ENCODE results near the gene MRPS7. TPM values are rescaled to one million over a fixed set of nuclear protein-coding genes. Genes with fewer than 3 reads are reported as not detected.

Gene MRPS7
- total and polyA plus RNA-seq, 7 experiments from 2014 or later: 29.2 to 135 (median 39.3) TPM

- no peaks in the 10 kb centered on the region for H3K9me3 Mint-ChIP-seq
- ChIA-PET CTCF (interaction anchor here (0.6 to 2.5 kb wide), 11 partner anchors 10 to 480 kb away, joined by 3 to 26 read pairs (median 5); partner anchors contain the start of genes GGA3, GRB2, MRPS7 and SLC25A19), POLR2A (interaction anchor here (0.6 to 7.2 kb wide), 30 partner anchors 8 to 584 kb away, joined by 3 to 132 read pairs (median 4); partner anchors contain the start of genes FDXR, GGA3, GRB2 and LLGL2)
- no peaks in the 10 kb centered on the region for H3K27me3 Mint-ChIP-seq
- DNase-seq: peak; percentile 80 to 96 (median 90)
- Histone ChIP-seq H3K4me1 (ENCODE audit: control insufficient read depth in 2 of 2, insufficient read depth in 2 of 2, low read length in 2 of 2) (peaks cover 15 to 24% of the 10 kb centered on the region in 2 donors), H3K27ac (ENCODE audit: low read depth, low read length) (peak overlapping the region; percentile 84), H3K9me3 (ENCODE audit: control insufficient read depth in 2 of 3, low read length in 3 of 3) (no peaks in the 10 kb centered on the region), H3K27me3 (ENCODE audit: control insufficient read depth in 2 of 2, insufficient read depth in 2 of 2, low read length in 2 of 2) (no peaks in the 10 kb centered on the region), H3K4me3 (ENCODE audit: low read length) (peak overlapping the region; percentile 75), H3K36me3 (ENCODE audit: control insufficient read depth in 2 of 3, insufficient read depth in 3 of 3, low read length in 3 of 3) (peaks cover 0 to 22% (median 4%) of the 10 kb centered on the region in 3 experiments)
- H3K27ac Mint-ChIP-seq: peak overlapping the region; percentile 57 to 90 (median 85)
- H3K36me3 Mint-ChIP-seq: peaks cover 0 to 15% (median 0%) of the 10 kb centered on the region in 5 donors
- peaks cover 5 to 41% (median 34%) of the 10 kb centered on the region in 7 donors for H3K4me1 Mint-ChIP-seq
- H3K4me3 Mint-ChIP-seq: peak overlapping the region; percentile 67 to 87 (median 84)
- ATAC-seq: peak; percentile 96
- intact Hi-C loops (cut with micrococcal nuclease): loop anchor here (1.0 to 10.0 kb wide), 13 partner anchors 10 to 703 kb away; partner anchors contain the start of genes GGA3 (in 2 of the 2), GRB2 (in 2 of the 2), MRPS7 (in 2 of the 2) and SLC25A19 (in 2 of the 2)
Observed at GRCh38 chr17:75271233-75271954, 9.7 kb downstream of the MRPS7 start.

- intact Hi-C loops (cut with micrococcal nuclease): loop anchor here (1.0 to 10.0 kb wide), 13 partner anchors 11 to 703 kb away; partner anchors contain the start of genes GGA3 (in 2 of the 2), GRB2 (in 2 of the 2), MRPS7 (in 2 of the 2) and SLC25A19 (in 2 of the 2)
Observed at GRCh38 chr17:75271955-75272847, 10.5 kb downstream of the MRPS7 start.

DNA sequence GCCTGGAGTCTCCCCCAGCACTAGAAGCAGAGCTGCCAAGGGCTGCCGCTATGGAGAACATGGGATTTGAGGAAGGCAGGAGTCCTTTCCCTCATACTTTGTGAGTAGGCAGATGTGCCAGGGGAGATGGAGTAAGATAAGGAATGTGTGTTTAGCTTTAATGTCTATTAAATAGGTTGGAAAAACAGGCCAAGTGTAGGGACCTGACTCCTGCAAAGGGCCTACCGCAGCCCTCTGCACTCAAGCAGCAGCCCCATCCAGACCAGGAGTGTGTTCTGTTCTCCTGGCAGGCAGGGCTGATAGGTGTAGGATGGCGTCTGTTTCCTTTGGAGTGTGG lies 11.1 kb downstream of the MRPS7 start:
- peaks cover 0 to 8% (median 0%) of the 10 kb centered on the region in 3 experiments for H3K36me3 ChIP-seq (ENCODE audit: control insufficient read depth in 2 of 3, insufficient read depth in 3 of 3, low read length in 3 of 3)
- no peak for DNase-seq
- H3K4me3 Mint-ChIP-seq: peak overlapping the region in 9 of 10 donors; percentile 59 to 87 (median 80)
- ChIA-PET CTCF (interaction anchor here (0.7 to 1.8 kb wide), 2 partner anchors 12 to 17 kb away, joined by 3 to 4 read pairs; partner anchors contain the start of gene SLC25A19), POLR2A (interaction anchor here (0.5 to 7.2 kb wide), 6 partner anchors 10 to 583 kb away, joined by 3 to 132 read pairs (median 20); partner anchors contain the start of genes GGA3, MRPS7, SLC25A19 and SUMO2)
- peaks cover 15 to 24% of the 10 kb centered on the region in 2 donors for H3K4me1 ChIP-seq (ENCODE audit: control insufficient read depth in 2 of 2, insufficient read depth in 2 of 2, low read length in 2 of 2)
- no peaks in the 10 kb centered on the region for H3K9me3 Mint-ChIP-seq
- intact Hi-C loops (cut with micrococcal nuclease): loop anchor here (5.0 to 10.0 kb wide), 2 partner anchors 244 to 702 kb away; partner anchors contain the start of genes ACOX1 (in 1 of the 2), CASKIN2 (in 1 of the 2), TEN1 (in 1 of the 2) and TSEN54 (in 1 of the 2)
- no peak overlapping the region for H3K4me3 ChIP-seq (ENCODE audit: low read length)
- H3K36me3 Mint-ChIP-seq: peaks cover 0 to 11% (median 0%) of the 10 kb centered on the region in 5 donors
- H3K27me3 Mint-ChIP-seq: no peaks in the 10 kb centered on the region
- H3K4me1 Mint-ChIP-seq: peaks cover 5 to 41% (median 34%) of the 10 kb centered on the region in 7 donors
- no peaks in the 10 kb centered on the region for H3K9me3 ChIP-seq (ENCODE audit: control insufficient read depth in 2 of 3, low read length in 3 of 3)
- H3K27ac Mint-ChIP-seq: peak overlapping the region in 7 of 9 donors; percentile 67 to 90 (median 79)
- H3K27ac ChIP-seq (ENCODE audit: low read depth, low read length): peak overlapping the region; percentile 49
- H3K27me3 ChIP-seq (ENCODE audit: control insufficient read depth in 2 of 2, insufficient read depth in 2 of 2, low read length in 2 of 2): no peaks in the 10 kb centered on the region
- ATAC-seq: no peak

More at GRCh38 chr17:75271955-75272847, 10.5 kb downstream of the MRPS7 start:
- Histone ChIP-seq H3K9me3 (ENCODE audit: control insufficient read depth in 2 of 3, low read length in 3 of 3) (no peaks in the 10 kb centered on the region), H3K4me1 (ENCODE audit: control insufficient read depth in 2 of 2, insufficient read depth in 2 of 2, low read length in 2 of 2) (peaks cover 15 to 24% of the 10 kb centered on the region in 2 donors), H3K27me3 (ENCODE audit: control insufficient read depth in 2 of 2, insufficient read depth in 2 of 2, low read length in 2 of 2) (no peaks in the 10 kb centered on the region), H3K4me3 (ENCODE audit: low read length) (peak overlapping the region; percentile 75), H3K27ac (ENCODE audit: low read depth, low read length) (peak overlapping the region; percentile 84), H3K36me3 (ENCODE audit: control insufficient read depth in 2 of 3, insufficient read depth in 3 of 3, low read length in 3 of 3) (peaks cover 0 to 14% (median 0%) of the 10 kb centered on the region in 3 experiments)
- H3K4me1 Mint-ChIP-seq: peaks cover 5 to 41% (median 34%) of the 10 kb centered on the region in 7 donors
- POLR2A ChIA-PET: interaction anchor here (0.5 to 7.2 kb wide), 13 partner anchors 11 to 584 kb away, joined by 3 to 132 read pairs (median 3); partner anchors contain the start of genes GGA3, GRB2, MRPS7 and SLC25A19
- ATAC-seq: no peak
- CTCF ChIA-PET: interaction anchor here (0.7 to 2.5 kb wide), 6 partner anchors 11 to 481 kb away, joined by 3 to 26 read pairs (median 6); partner anchors contain the start of genes GGA3, MRPS7 and SLC25A19
- no peaks in the 10 kb centered on the region for H3K27me3 Mint-ChIP-seq
- H3K4me3 Mint-ChIP-seq: peak overlapping the region; percentile 67 to 87 (median 84)
- peaks cover 0 to 12% (median 0%) of the 10 kb centered on the region in 5 donors for H3K36me3 Mint-ChIP-seq
- no peaks in the 10 kb centered on the region for H3K9me3 Mint-ChIP-seq
- H3K27ac Mint-ChIP-seq: peak overlapping the region in 8 of 9 donors; percentile 72 to 90 (median 86)
- peak in 1 of 9 donors; percentile 19 for DNase-seq

GRCh38 chr17:75273977-75274708 lies 12.5 kb downstream of the MRPS7 start:
- ATAC-seq (no peak), DNase-seq (no peak)
- Mint-ChIP-seq H3K4me1 (peaks cover 5 to 38% (median 28%) of the 10 kb centered on the region in 7 donors), H3K36me3 (peaks cover 0 to 9% (median 0%) of the 10 kb centered on the region in 5 donors), H3K9me3 (no peaks in the 10 kb centered on the region), H3K4me3 (peak overlapping the region in 7 of 10 donors; percentile 9 to 87 (median 54)), H3K27me3 (no peaks in the 10 kb centered on the region), H3K27ac (peak overlapping the region in 7 of 9 donors; percentile 22 to 81 (median 67))
- no peaks in the 10 kb centered on the region for H3K9me3 ChIP-seq (ENCODE audit: control insufficient read depth in 2 of 3, low read length in 3 of 3)
- peaks cover 0 to 5% (median 0%) of the 10 kb centered on the region in 3 experiments for H3K36me3 ChIP-seq (ENCODE audit: control insufficient read depth in 2 of 3, insufficient read depth in 3 of 3, low read length in 3 of 3)
- peaks cover 15 to 24% of the 10 kb centered on the region in 2 donors for H3K4me1 ChIP-seq (ENCODE audit: control insufficient read depth in 2 of 2, insufficient read depth in 2 of 2, low read length in 2 of 2)
- intact Hi-C loops (cut with micrococcal nuclease): loop anchor here (5.0 to 10.0 kb wide), 2 partner anchors 243 to 701 kb away; partner anchors contain the start of genes ACOX1 (in 1 of the 2), CASKIN2 (in 1 of the 2), TEN1 (in 1 of the 2) and TSEN54 (in 1 of the 2)
- H3K27ac ChIP-seq (ENCODE audit: low read depth, low read length): no peak overlapping the region
- ChIA-PET POLR2A (interaction anchor here (0.9 to 7.2 kb wide), 3 partner anchors 13 to 71 kb away, joined by 3 to 132 read pairs (median 73); partner anchors contain the start of genes GGA3, MRPS7 and SLC25A19), CTCF (interaction anchor here (0.6 to 0.7 kb wide), 3 partner anchors 16 to 349 kb away, joined by 3 to 4 read pairs (median 3); no protein-coding TSS in a partner anchor)
- no peaks in the 10 kb centered on the region for H3K27me3 ChIP-seq (ENCODE audit: control insufficient read depth in 2 of 2, insufficient read depth in 2 of 2, low read length in 2 of 2)
- H3K4me3 ChIP-seq (ENCODE audit: low read length): no peak overlapping the region

DNA sequence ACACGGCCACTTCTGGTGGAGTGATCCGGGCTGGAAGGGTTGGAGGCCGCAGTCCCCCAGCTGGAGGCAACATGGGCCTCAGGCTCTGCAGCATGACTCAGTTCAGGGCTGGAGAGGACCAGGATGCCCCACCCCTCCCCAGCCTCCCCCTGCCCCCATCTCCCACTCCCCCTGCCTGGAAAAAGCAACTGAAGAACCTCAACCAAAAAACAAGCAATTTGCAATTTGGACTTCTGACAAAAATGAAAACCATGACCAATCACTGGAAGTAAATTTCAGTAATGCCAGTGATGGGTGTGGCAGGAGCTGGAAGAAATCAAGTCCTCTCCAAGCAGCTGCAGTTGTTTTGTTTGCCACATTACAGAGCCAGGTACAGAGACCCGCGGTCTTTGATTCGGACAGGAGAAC lies 16.0 kb downstream of the MRPS7 start:
- Histone ChIP-seq H3K36me3 (ENCODE audit: control insufficient read depth in 2 of 3, insufficient read depth in 3 of 3, low read length in 3 of 3) (peaks cover 0 to 7% (median 0%) of the 10 kb centered on the region in 3 experiments), H3K27me3 (ENCODE audit: control insufficient read depth in 2 of 2, insufficient read depth in 2 of 2, low read length in 2 of 2) (no peaks in the 10 kb centered on the region), H3K4me1 (ENCODE audit: control insufficient read depth in 2 of 2, insufficient read depth in 2 of 2, low read length in 2 of 2) (peaks cover 0 to 8% of the 10 kb centered on the region in 2 donors), H3K9me3 (ENCODE audit: control insufficient read depth in 2 of 3, low read length in 3 of 3) (no peaks in the 10 kb centered on the region), H3K27ac (ENCODE audit: low read depth, low read length) (no peak overlapping the region), H3K4me3 (ENCODE audit: low read length) (no peak overlapping the region)
- POLR2A ChIA-PET: interaction anchor here (1.3 kb wide), 1 partner anchor 8 kb away, joined by 3 read pairs; no protein-coding TSS in a partner anchor
- Mint-ChIP-seq H3K27me3 (no peaks in the 10 kb centered on the region), H3K36me3 (peaks cover 0 to 14% (median 3%) of the 10 kb centered on the region in 5 donors), H3K27ac (no peak overlapping the region), H3K4me3 (no peak overlapping the region), H3K4me1 (peaks cover 0 to 15% (median 14%) of the 10 kb centered on the region in 7 donors), H3K9me3 (no peaks in the 10 kb centered on the region)
- CTCF ChIA-PET: no interaction called here
- no peak for DNase-seq
- ATAC-seq: no peak
- intact Hi-C loops (cut with micrococcal nuclease): loop anchor here in 1 of 2 donors (10.0 kb wide), 1 partner anchor 697 kb away; the partner anchor contains the start of genes ACOX1 and TEN1
